Testis (tissue), 3 donors: Measurements from ENCODE around the gene MBLAC2. TPM values are rescaled to one million over a fixed set of nuclear protein-coding genes. Genes with fewer than 3 reads are reported as not detected.
A peak's percentile ranks its signal among the peaks of the same experiment; 100 is the strongest.

Experiments
- DNase-seq: peaks from one replicate; pipeline ENCODE4 v3.0.0-alpha.2; 2019
- H3K27ac ChIP-seq, 2 donors: fragments of 200-600 bp; sonication (generic); one replicate each; pipeline ENCODE4 v1.5.1; 2019
- H3K27me3 ChIP-seq: fragments of 200-600 bp; sonication (generic); one replicate; pipeline ENCODE4 v1.5.1; 2019
- H3K36me3 ChIP-seq: fragments of 200-600 bp; sonication (generic); one replicate; pipeline ENCODE4 v1.5.1; 2017; ENCODE audit warnings: low read depth; ENCODE audit errors: missing control alignments
- H3K4me1 ChIP-seq: fragments of 200-600 bp; sonication (generic); one replicate; pipeline ENCODE4 v1.5.1; 2019
- H3K4me3 ChIP-seq, 2 donors: fragments of 200-600 bp; sonication (generic); one replicate each; pipeline ENCODE4 v1.5.1; 2017 to 2019
- H3K9me3 ChIP-seq: fragments of 200-600 bp; sonication (generic); one replicate; pipeline ENCODE4 v1.5.1; 2017
- CTCF ChIP-seq, 3 experiments: fragments of 450-650 bp in 2 of 3; fragments of 200-600 bp in 1 of 3; sonication (generic) in 1 of 3; IDR thresholded peaks; one replicate each; pipeline ENCODE4 v1.5.1; 2016 to 2019; ENCODE audit warnings: antibody characterized with exemption in 3 of 3, mild to moderate bottlenecking in 2 of 3, moderate library complexity in 1 of 3
- POLR2A ChIP-seq: fragments of 450-650 bp; IDR thresholded peaks from one replicate; pipeline ENCODE4 v1.6.1; 2017; ENCODE audit warnings: antibody characterized with exemption, mild to moderate bottlenecking, moderate library complexity
- WGBS, 2 donors: methylation state at CpG; one replicate each; pipeline ENCODE4 v1.1.5; 2018; 5-methylcytosine and 5-hydroxymethylcytosine counted together
- intact Hi-C: fragments of 100-400 bp; cut with DNase I; formaldehyde crosslinking; loops from one replicate; pipeline ENCODE4 v1.15.1; 2023; ENCODE audit warnings: low total_unique reads
- polyA plus RNA-seq: library from polyadenylated mRNA; stranded (reverse); fragments of 350-450 nt; fragmentation: Illumina TruSeq; extraction: RNeasy Lipid Tissue Mini Kit (QIAGEN cat#74804); gene quantifications from one replicate; pipeline ENCODE4 v1.2.3, GENCODE V29; 2014; ENCODE audit warnings: low read depth, low replicate concordance; ENCODE audit not compliant: insufficient read depth
- total RNA-seq, 2 donors: library from RNA; depleted of rRNA; stranded (reverse); fragments of >200 nt; gene quantifications; one replicate each; pipeline ENCODE4 v1.2.3, GENCODE V29; 2016

Gene MBLAC2
- total and polyA plus RNA-seq, 3 donors from 2014 or later: 4.9 to 10.2 (median 10.0) TPM

- H3K27ac ChIP-seq: peak overlapping the region; percentile 44 to 79
- H3K9me3 ChIP-seq: no peaks in the 10 kb centered on the region
- H3K4me3 ChIP-seq: peak overlapping the region; percentile 77 to 92
- no peaks in the 10 kb centered on the region for H3K36me3 ChIP-seq
- peak; percentile 74 for DNase-seq
- H3K27me3 ChIP-seq: no peaks in the 10 kb centered on the region
- intact Hi-C loops: no loop called here
- no peak for TF ChIP-seq POLR2A
- TF ChIP-seq CTCF (IDR thresholded peaks at IDR 0.05): no peak
- H3K4me1 ChIP-seq: peaks cover 6% of the 10 kb centered on the region
- WGBS, 2 donors: 1 to 2% methylated on average over 20 to 22 of the region's 56 CpGs
Observed at GRCh38 chr5:90473396-90474234, 956 bp downstream of the MBLAC2 start.

GRCh38 chr5:90472783-90473395, 1.7 kb downstream of the MBLAC2 start:
- H3K27ac ChIP-seq: no peak overlapping the region
- H3K4me3 ChIP-seq: peak overlapping the region; percentile 77 to 92
- no peaks in the 10 kb centered on the region for H3K36me3 ChIP-seq
- intact Hi-C loops: no loop called here
- H3K4me1 ChIP-seq: peaks cover 6% of the 10 kb centered on the region
- WGBS, 2 donors: 39 to 42% methylated on average over 9 of the region's 9 CpGs
- no peak for TF ChIP-seq CTCF (IDR thresholded peaks at IDR 0.05)
- no peak for TF ChIP-seq POLR2A
- DNase-seq: no peak
- H3K27me3 ChIP-seq: no peaks in the 10 kb centered on the region
- H3K9me3 ChIP-seq: no peaks in the 10 kb centered on the region

- TF ChIP-seq POLR2A: no peak
- TF ChIP-seq CTCF (IDR thresholded peaks at IDR 0.05): no peak
- Histone ChIP-seq H3K36me3 (no peaks in the 10 kb centered on the region), H3K27ac (no peak overlapping the region), H3K27me3 (no peaks in the 10 kb centered on the region), H3K4me3 (no peak overlapping the region), H3K4me1 (no peaks in the 10 kb centered on the region), H3K9me3 (no peaks in the 10 kb centered on the region)
- intact Hi-C loops: no loop called here
- WGBS, 2 donors: 74 to 80% methylated on average over 4 of the region's 4 CpGs
- DNase-seq: no peak
Observed at GRCh38 chr5:90461288-90461687, 13.3 kb downstream of the MBLAC2 start.

- intact Hi-C loops: no loop called here
- TF ChIP-seq POLR2A (no peak), CTCF (IDR thresholded peaks at IDR 0.05) (no peak)
Observed at GRCh38 chr5:90446961-90447360, 27.6 kb downstream of the MBLAC2 start.

More at GRCh38 chr5:90446961-90447360, 27.6 kb downstream of the MBLAC2 start:
- no peaks in the 10 kb centered on the region for H3K36me3 ChIP-seq
- H3K9me3 ChIP-seq: no peaks in the 10 kb centered on the region
- H3K4me1 ChIP-seq: no peaks in the 10 kb centered on the region
- H3K27me3 ChIP-seq: no peaks in the 10 kb centered on the region
- DNase-seq: no peak
- no peak overlapping the region for H3K27ac ChIP-seq
- H3K4me3 ChIP-seq: no peak overlapping the region
